ENCODE measurements around the gene FJX1.

GRCh38 chr11:35632301-35632700, 14.0 kb downstream of the FJX1 start:
- TF ChIP-seq CTCF (conservative IDR thresholded peaks at IDR 0.05; ENCODE audit: low read length) (no peak), EZH2phosphoT487 (IDR thresholded peaks at IDR 0.05; ENCODE audit: borderline replicate concordance, low read depth, low read length) (no peak)

Data from OCI-LY7 (cell line).